Measurements from ENCODE around the gene LTBP1.

DNA sequence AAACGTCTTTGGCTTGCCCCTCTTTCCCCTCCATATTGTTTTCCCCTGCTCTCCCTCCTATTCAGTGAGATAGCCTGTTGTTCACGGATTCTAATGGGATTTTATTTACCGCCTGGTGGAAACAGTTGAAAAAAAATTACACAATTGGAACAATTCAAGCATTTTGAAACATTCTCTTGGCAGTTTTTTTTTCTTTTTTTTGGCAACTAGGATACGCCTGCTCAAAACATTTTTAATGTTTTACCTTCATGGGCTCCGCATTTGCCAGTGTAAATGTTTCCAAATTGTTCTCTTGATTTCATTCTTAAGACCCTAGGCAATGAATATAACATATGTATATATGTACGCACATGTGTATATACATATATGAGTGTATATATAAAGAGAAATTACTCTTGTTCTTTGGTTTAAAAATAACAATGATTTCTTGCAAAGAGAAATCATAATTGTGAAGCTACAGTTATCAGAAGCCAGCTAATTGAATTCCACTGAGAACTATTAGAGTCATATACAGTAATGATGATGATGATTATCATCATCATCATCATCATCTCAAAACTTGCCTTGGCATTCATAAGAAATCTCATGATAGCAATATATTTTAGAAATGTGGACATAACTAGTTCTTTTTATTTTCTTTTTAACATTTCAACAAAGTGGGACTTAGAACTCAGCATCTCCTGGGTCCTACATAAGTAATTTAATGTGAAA is 146.7 kb downstream of the LTBP1 start:
- TF ChIP-seq, protein P1, sequence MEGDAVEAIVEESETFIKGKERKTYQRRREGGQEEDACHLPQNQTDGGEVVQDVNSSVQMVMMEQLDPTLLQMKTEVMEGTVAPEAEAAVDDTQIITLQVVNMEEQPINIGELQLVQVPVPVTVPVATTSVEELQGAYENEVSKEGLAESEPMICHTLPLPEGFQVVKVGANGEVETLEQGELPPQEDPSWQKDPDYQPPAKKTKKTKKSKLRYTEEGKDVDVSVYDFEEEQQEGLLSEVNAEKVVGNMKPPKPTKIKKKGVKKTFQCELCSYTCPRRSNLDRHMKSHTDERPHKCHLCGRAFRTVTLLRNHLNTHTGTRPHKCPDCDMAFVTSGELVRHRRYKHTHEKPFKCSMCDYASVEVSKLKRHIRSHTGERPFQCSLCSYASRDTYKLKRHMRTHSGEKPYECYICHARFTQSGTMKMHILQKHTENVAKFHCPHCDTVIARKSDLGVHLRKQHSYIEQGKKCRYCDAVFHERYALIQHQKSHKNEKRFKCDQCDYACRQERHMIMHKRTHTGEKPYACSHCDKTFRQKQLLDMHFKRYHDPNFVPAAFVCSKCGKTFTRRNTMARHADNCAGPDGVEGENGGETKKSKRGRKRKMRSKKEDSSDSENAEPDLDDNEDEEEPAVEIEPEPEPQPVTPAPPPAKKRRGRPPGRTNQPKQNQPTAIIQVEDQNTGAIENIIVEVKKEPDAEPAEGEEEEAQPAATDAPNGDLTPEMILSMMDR (IDR thresholded peaks at IDR 0.05) = no peak
- TF ChIP-seq POLR2A (IDR thresholded peaks at IDR 0.05) = no peak
